GM21515 (cell line): ENCODE results near the gene PTGES.
"Not testable (repeated sequence)": the region's sequence is repeated elsewhere in the genome, so short reads cannot be mapped to it uniquely, and the experiment has no call there.

ENCODE experiments used
- ATAC-seq: cut with Tn5 transposase; IDR thresholded peaks from one replicate; pipeline ENCODE4 v1.9.1; 2021; ENCODE audit not compliant: unreplicated experiment

The PTGES gene

DNA sequence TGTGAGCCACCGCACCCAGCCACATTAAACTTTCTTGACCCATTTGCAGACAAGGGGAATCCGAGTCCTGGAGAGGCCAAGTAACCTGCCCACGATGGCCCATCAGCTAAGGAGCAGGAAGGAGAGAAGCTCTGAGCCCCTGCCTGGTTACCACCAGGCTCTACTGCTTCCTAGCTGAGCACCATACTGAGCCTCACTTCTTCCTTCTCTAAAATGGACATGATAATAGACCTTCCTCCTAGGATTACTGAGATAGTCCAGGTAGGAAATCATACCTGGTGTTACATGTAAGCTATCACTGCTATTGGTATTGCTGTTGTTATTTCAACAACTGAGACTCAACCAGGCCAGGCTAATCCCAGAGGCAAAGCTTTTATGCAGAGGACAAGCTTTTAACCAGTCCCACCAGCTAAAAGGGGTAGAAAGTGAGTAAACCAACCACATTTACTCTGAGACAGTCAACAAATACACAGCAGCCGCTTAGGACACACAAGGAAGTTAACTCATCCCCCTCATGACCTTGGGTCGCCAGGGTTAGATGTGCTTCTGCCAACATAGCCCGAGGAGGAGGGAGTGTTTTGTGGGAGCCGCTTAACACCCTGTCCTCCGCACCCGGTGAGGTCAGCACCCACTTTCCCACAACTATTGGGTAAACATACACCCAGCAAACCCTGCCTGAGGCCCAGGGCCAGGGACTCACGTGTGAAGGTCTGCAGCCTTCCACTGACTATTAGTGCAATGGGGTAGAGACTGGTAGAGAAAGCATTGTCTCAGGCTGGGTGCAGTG, 20.6 kb upstream of the PTGES start:
- no peak for ATAC-seq

DNA sequence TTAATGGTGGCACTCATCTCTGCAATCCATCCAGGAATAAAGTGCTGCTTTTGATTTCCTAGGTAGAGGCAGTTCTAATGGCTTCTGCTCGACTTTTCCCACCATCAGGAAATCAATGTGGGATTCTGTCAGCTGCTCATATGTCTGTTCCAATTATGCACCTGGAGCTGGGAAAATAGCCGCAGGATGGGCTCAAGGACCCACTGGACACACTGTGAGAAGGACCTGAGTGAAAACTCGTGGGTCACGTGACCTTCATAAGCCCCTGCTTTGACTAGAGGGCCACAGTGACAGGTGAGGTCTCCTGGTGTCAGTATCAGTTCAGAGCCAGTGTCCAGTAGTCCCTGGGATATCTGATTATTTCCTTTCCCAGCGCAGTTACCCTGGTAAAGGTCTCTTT, 17.9 kb upstream of the PTGES start:
- no peak for ATAC-seq

GRCh38 chr9:129769669-129770068, 16.8 kb upstream of the PTGES start:
- no peak for ATAC-seq

- no peak for ATAC-seq
These were observed 15.6 kb upstream of the PTGES start for GRCh38 chr9:129768486-129768885.

DNA sequence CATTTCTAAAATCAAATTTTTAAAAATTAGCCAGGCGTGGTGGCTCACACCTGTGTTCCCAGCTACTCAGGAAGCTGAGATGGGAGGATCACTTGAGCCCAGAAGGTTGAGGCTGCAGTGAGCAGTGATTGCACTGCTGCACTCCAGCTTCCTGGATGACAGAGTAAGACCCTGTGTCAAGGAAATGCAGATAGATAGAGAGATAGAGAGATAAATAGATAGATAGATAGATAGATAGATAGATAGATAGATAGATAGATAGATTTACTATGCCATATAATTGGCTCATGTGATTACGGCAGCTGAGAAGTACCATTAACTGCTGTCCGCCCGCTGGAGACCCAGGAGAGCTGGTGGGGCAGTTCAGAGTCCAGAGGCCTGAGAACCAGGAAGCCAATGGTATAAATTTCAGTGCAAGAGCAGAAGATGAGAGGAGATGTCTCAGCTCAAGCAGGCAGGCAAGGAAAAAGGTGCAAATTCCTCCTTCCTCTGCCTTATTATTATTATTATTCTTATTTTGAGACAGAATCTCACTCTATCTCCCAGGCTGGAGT, 13.0 kb upstream of the PTGES start:
- no peak for ATAC-seq

DNA sequence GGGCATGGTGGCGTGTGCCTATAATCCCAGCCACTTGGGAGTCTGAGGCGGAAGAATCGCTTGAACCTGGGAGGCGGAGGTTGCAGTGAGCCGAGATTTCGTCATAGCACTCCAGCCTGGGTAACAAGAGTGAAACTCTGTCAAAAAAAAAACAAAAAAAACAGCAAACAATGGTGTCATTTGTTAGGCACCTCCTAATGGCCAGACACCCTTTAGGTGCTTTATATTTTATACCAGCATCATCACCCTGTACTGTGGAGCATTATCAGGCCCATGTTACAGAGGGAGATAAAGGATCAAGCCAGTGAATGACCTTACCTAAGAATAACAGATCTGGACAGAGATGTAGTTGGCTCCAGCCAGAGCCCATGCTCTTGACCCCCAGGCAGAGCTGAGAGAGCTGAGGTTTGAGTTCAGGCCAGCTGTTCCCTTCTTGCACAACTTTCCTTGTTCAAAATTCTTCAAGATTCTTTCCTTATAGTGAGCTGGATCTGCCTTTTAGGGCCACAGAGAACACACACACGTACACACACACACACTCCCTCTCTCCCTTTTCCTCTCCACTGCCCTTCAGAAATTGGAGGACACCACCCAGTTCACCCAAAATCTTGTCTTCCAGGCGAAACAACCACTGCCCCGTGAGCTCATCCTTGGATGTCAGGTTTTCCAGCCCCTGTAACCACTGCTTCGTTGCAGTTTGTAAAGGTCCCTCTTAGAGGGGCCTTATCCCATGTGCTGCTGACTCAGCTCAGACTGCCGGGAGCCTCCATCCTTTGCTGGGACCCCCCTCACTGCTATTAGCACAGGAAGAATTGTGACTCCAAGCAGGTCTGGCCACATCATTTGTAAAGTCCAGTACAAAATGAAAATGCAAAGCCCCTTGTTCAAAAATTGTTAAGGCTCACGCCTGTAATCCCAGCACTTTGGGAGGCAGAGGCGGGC, 10.4 kb upstream of the PTGES start:
- ATAC-seq: no peak

DNA sequence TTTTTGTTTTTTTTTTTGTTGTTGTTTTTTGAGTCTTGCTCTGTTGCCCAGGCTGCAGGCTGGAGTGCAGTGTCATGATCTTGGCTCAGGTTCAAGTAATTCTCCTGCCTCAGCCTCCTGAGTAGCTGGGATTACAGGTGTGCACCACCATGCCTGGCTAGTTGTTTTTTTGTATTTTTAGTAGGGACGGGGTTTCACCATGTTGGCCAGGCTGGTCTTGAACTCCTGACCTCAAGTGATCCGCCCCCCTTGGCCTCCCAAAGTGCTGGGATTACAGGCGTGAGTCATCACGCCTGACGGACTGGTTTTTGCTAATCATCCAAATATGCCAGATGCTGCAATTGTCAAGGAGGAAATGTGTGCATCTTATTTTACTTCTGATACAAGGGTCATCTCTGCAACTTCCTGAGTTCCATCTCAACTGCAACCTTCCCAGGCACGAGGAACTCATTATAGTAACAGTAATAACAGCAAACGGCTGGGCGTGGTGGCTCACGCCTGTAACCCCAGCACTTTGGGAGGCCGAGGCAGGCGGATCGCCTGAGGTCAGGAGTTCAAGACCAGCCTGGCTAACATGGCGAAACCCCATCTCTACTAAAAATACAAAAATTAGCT, 9.6 kb upstream of the PTGES start:
- ATAC-seq: not testable (repeated sequence)

DNA sequence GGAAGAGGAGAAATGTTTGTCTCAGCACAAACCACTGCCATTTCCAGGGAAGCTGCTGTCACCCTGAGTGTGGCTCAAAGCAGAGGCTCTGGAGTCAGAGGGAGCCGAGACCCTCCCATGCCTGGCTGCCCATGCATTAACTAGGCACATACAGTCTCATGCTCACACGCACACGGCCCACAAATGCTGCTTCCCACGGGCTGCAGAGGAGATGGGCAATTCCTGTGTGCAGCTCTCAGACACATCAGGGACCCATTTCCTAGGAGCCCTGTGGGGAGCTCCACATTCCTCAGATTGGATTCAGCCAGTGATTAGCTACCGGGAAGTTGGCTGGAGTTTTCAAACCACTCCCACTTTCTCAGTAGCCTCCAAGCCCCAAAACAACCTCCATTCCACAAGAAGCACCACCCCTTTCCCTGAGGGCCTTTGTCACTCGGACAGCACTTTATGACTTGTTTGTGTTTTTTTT, 9.1 kb upstream of the PTGES start:
- ATAC-seq: no peak

DNA sequence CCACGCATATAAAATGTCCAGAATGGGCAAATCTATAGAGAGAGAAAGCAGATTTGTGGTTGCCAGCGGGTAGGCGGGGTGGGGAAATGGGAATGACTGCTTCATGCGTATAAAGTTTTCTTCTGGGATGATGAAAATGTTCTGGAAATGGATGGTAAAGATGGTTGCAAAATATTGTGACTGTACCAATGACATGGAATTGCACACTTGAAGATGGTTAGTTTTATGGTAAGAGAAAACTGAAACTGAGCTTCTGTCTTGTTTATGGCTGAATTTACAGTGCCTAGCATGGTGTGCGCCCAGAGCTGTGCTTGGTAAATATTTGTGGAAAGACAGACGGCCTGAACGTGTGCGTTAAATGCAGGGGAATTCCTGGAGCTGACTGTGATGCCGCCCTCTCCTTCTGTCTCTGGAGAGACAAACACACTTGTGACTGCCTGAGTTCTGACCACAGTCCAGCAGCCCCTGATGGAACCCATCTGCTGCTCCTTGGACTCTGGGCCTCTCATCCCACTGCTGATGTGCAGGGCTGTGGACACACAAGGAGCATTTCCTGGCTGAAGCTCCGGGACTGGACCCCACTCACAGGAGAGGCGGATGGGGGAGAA, 8.6 kb upstream of the PTGES start:
- no peak for ATAC-seq

DNA sequence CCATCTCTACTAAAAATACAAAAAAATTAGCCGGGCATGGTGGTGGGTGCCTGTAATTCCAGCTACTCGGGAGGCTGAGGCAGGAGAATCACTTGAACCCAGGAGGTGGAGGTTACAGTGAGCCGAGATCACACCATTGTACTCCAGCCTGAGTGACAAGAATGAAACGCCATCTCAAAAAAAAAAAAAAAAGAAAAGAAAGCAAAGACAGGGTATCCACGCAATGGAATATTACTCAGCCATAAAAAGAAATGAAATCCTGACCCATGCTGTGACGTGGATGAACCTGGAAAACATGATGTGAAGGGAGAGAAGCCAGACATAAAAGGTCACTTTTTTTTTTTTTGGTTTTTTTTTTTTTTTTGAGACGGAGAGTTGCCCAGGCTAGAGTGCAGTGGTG, 7.9 kb upstream of the PTGES start:
- not testable (repeated sequence) for ATAC-seq

- ATAC-seq: no peak
These were observed 7.1 kb upstream of the PTGES start for GRCh38 chr9:129759804-129760502.

- ATAC-seq: no peak
These were observed 6.5 kb upstream of the PTGES start for GRCh38 chr9:129759319-129759718.

- ATAC-seq: no peak
These were observed 4.2 kb upstream of the PTGES start for GRCh38 chr9:129757045-129757444.

GRCh38 chr9:129756191-129756590, 3.3 kb upstream of the PTGES start:
- no peak for ATAC-seq

GRCh38 chr9:129755151-129755550, 2.3 kb upstream of the PTGES start:
- ATAC-seq: no peak

- ATAC-seq: no peak
These were observed 721 bp downstream of the PTGES start for GRCh38 chr9:129751841-129752801.

DNA sequence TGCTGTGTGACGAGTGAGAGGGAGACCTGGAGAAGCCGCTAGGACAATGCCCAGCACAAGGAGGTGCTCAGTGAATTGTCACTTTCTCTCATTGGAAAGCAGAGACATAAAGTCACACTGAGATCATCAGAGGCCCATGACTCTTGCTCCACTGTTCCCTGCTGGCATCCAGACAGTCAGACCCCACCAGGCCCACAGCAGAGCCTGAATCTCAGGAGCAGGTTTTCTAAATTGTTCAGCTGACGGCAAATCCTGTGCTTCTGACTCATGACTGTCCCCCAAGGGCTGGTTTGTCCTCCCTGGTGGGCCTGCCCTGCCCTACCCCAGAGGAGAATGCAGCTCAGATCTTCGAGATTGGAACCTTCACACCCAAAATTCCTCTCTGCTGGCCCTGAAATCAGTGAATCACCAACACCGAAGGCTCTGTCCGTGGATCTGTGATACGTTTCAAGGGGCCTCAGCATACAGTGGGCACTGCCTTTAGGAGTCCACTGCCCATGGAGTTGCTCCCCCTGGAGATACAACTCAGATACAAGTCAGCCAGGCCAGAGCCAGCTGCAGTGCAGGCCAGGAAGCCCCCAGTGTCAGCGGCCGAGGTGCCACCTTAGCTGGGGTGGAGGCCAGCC, 2.7 kb downstream of the PTGES start:
- no peak for ATAC-seq

- no peak for ATAC-seq
These were observed 3.3 kb downstream of the PTGES start for GRCh38 chr9:129749575-129749974.

DNA sequence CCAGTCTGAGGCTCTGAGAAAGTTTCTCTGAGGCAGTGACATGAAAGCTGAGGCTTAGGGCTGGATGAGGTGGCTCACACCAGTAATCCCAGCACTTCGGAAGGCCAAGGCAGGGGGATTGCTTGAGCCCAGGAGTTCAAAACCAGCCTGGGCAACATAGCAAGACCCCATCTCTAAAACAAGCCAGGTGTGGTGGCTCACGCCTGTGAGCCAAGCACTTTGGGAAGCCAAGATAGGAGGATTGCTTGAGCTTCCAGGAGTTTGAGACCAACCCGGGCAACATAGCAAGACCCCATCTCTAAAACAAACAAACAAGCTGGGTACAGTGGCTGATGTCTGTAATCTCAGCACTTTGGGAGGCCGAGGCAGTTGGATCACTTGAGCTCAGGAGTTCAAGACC, 3.8 kb downstream of the PTGES start:
- ATAC-seq: not testable (repeated sequence)
